ENCODE results near the gene ATP9A. TPM values are rescaled to one million over a fixed set of nuclear protein-coding genes. Genes with fewer than 3 reads are reported as not detected.

The ATP9A gene
- total and polyA plus RNA-seq, 10 of the 15 experiments (the other 5 are each of a cell fraction or from before 2014, with no cell fraction given) = 0.03 to 0.81 (median 0.14) TPM

DNA sequence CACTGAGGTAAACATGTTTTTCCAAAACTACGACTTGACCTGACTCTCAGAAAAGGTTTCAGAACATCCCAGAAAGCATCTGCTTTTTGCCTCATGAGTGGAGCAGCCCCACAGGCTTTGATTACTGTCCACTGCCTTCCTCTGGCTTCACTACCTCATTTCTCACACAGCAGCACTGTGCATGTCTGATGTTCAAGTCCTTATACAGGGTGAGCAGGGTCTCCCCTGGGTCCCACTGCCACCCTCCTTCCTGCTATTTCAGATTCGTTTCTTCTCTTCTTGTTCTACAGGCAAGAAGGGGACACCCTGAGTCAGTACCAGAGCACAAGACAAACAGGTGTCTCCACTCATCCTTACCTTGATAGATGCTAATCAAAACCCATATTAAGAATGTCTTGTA, 161.0 kb downstream of the ATP9A start (continued):
- TF ChIP-seq, protein P1, sequence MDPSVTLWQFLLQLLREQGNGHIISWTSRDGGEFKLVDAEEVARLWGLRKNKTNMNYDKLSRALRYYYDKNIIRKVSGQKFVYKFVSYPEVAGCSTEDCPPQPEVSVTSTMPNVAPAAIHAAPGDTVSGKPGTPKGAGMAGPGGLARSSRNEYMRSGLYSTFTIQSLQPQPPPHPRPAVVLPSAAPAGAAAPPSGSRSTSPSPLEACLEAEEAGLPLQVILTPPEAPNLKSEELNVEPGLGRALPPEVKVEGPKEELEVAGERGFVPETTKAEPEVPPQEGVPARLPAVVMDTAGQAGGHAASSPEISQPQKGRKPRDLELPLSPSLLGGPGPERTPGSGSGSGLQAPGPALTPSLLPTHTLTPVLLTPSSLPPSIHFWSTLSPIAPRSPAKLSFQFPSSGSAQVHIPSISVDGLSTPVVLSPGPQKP (IDR thresholded peaks at IDR 0.05; ENCODE audit: low read depth, low read length) = no peak
- no peak for TF ChIP-seq NR2C2 (IDR thresholded peaks at IDR 0.05; ENCODE audit: borderline replicate concordance, control insufficient read depth, insufficient read length, low read depth)
- TF ChIP-seq, protein P2, sequence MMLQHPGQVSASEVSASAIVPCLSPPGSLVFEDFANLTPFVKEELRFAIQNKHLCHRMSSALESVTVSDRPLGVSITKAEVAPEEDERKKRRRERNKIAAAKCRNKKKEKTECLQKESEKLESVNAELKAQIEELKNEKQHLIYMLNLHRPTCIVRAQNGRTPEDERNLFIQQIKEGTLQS (IDR thresholded peaks at IDR 0.05; ENCODE audit: borderline replicate concordance, extremely low read depth, low read depth, low read length) = no peak

DNA sequence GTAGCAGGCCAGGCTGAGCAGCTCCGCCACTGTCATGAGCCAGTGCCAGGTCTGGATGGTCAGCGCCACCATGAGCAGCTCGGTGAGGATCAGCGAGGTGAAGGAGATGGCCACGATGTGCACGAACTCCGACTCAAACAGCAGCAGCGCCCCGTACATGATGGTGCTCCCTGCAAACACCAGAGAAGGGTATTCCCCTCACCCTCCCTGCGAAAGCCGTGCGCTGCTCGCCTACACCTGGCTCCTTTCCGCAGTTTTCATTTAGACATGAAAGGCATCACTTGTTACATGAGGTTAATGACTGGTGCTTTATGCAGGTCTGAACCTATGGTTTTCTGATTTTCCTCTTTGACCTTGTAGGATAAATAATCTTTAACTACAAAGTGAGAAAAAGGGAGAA, 163.3 kb downstream of the ATP9A start:
- Histone ChIP-seq H3K4me3 (no peak overlapping the region), H4K20me1 (ENCODE audit: control insufficient read depth, insufficient read depth) (no peaks in the 10 kb centered on the region), H3K9ac (ENCODE audit: control insufficient read depth, insufficient read depth, low read length) (no peak overlapping the region), H2AFZ (ENCODE audit: control insufficient read depth, low read depth, low read length) (no peak overlapping the region), H3K4me1 (ENCODE audit: control insufficient read depth, insufficient read depth, low read length) (peaks cover 9% of the 10 kb centered on the region), H3K4me2 (ENCODE audit: control insufficient read depth, insufficient read depth) (no peak overlapping the region), H3K27me3 (replicated peaks in 1 of 2; ENCODE audit: control insufficient read depth in 2 of 2, insufficient read depth in 2 of 2, low read length in 1 of 2) (peaks cover 0 to 1% of the 10 kb centered on the region in 2 experiments; a peak in 3 of 4 replicates), H3K79me2 (ENCODE audit: control insufficient read depth, insufficient read depth, low read length) (no peaks in the 10 kb centered on the region), H3K9me3 (replicated peaks; ENCODE audit: control insufficient read depth, insufficient read depth, low read length) (no peaks in the 10 kb centered on the region), H3K27ac (ENCODE audit: control insufficient read depth, insufficient read depth) (no peak overlapping the region), H3K36me3 (ENCODE audit: control insufficient read depth in 2 of 2, insufficient read depth in 2 of 2, low read length in 1 of 2) (no peaks in the 10 kb centered on the region)
- no TSS peak for BruUV-seq (replicated peaks)
- POLR2A ChIA-PET = no interaction called here
- in situ Hi-C loops (cut with MboI) = no loop called here
- RAD21 ChIA-PET (ENCODE audit: unreplicated experiment) = no interaction called here
- intact Hi-C loops (cut with micrococcal nuclease; ENCODE audit: unreplicated experiment) = no loop called here
- CTCF ChIA-PET = interaction anchor here (1.1 to 1.5 kb wide), 2 partner anchors 18 to 19 kb away, joined by 3 to 4 read pairs; no protein-coding TSS in a partner anchor
- ATAC-seq = no peak
- WGBS (ENCODE audit: insufficient coverage, insufficient replicate concordance, low lambda C conversion rate, missing lambda C conversion rate) = 67% methylated on average over 14 of the region's 14 CpGs
- DNase-seq (ENCODE audit: low read depth, low spot score) = no peak
- SMC1A ChIA-PET (ENCODE audit: uncharacterized antibody, unreplicated experiment) = no interaction called here
- FAIRE-seq = no peak
- TF ChIP-seq TARDBP (IDR thresholded peaks at IDR 0.05; ENCODE audit: borderline replicate concordance) (no peak), ZNF384 (IDR thresholded peaks at IDR 0.05; ENCODE audit: borderline replicate concordance, low read depth, low read length) (no peak), DPF2 (IDR thresholded peaks at IDR 0.05) (no peak), PAX5 (IDR thresholded peaks at IDR 0.05; ENCODE audit: borderline replicate concordance, low read depth, low read length) (no peak), CEBPB (IDR thresholded peaks at IDR 0.05; ENCODE audit: borderline replicate concordance in 1 of 2, low read depth in 2 of 2, low read length in 2 of 2) (no peak), SREBF2 (IDR thresholded peaks at IDR 0.05; ENCODE audit: low read length) (no peak)

All from GM12878 (cell line).